Sigmoid colon (tissue), 4 donors: ENCODE measurements around the gene TBCD.

Source experiments
- EP300 ChIP-seq, 4 donors: sonication (generic); formaldehyde crosslinking; IDR thresholded peaks; one replicate each; pipeline ENCODE4 v1.6.1; 2017; ENCODE audit warnings: antibody characterized with exemption in 4 of 4
- POLR2AphosphoS5 ChIP-seq, 4 donors: sonication (generic); formaldehyde crosslinking; IDR thresholded peaks; one replicate each; pipeline ENCODE4 v1.6.1; 2017; ENCODE audit warnings: antibody characterized with exemption in 4 of 4
- TF ChIP-seq, protein P1 (sequence below), 4 experiments: fragments of 450-650 bp in 3 of 4; fragments of 200-600 bp in 1 of 4; IDR thresholded peaks; one replicate each; pipeline ENCODE4 v1.5.1; 2016 to 2019; ENCODE audit warnings: antibody characterized with exemption in 4 of 4, mild to moderate bottlenecking in 3 of 4, moderate library complexity in 2 of 4

DNA sequence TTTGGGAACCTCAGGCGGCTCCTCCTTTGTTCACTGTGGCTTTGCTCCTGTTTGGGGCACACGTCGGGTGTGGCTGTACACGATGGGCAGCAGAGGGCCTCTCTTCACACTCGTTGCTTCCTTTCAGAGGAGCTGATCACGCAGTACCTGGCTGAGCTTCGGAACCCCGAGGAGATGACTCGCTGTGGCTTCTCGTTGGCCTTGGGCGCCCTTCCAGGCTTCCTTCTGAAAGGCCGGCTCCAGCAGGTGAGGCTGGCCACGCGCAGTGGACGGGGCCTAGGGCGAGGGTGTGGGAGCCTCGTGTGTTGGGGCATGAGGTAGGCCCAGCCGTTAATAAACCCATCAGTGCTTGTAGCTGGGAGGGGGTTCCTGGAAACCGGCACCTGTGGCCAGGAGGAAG lies 172.9 kb downstream of the TBCD start:
- no peak for TF ChIP-seq POLR2AphosphoS5 (IDR thresholded peaks at IDR 0.05)
- TF ChIP-seq, protein P1, sequence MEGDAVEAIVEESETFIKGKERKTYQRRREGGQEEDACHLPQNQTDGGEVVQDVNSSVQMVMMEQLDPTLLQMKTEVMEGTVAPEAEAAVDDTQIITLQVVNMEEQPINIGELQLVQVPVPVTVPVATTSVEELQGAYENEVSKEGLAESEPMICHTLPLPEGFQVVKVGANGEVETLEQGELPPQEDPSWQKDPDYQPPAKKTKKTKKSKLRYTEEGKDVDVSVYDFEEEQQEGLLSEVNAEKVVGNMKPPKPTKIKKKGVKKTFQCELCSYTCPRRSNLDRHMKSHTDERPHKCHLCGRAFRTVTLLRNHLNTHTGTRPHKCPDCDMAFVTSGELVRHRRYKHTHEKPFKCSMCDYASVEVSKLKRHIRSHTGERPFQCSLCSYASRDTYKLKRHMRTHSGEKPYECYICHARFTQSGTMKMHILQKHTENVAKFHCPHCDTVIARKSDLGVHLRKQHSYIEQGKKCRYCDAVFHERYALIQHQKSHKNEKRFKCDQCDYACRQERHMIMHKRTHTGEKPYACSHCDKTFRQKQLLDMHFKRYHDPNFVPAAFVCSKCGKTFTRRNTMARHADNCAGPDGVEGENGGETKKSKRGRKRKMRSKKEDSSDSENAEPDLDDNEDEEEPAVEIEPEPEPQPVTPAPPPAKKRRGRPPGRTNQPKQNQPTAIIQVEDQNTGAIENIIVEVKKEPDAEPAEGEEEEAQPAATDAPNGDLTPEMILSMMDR (IDR thresholded peaks at IDR 0.05) = no peak
- no peak for TF ChIP-seq EP300 (IDR thresholded peaks at IDR 0.05)
